GM19397 (cell line): ENCODE data around the gene TMEM164.

ENCODE experiments used
- ATAC-seq: cut with Tn5 transposase; IDR thresholded peaks from one replicate; pipeline ENCODE4 v1.9.1; 2021; ENCODE audit warnings: mild to moderate bottlenecking, moderate library complexity; ENCODE audit not compliant: unreplicated experiment

The TMEM164 gene

DNA sequence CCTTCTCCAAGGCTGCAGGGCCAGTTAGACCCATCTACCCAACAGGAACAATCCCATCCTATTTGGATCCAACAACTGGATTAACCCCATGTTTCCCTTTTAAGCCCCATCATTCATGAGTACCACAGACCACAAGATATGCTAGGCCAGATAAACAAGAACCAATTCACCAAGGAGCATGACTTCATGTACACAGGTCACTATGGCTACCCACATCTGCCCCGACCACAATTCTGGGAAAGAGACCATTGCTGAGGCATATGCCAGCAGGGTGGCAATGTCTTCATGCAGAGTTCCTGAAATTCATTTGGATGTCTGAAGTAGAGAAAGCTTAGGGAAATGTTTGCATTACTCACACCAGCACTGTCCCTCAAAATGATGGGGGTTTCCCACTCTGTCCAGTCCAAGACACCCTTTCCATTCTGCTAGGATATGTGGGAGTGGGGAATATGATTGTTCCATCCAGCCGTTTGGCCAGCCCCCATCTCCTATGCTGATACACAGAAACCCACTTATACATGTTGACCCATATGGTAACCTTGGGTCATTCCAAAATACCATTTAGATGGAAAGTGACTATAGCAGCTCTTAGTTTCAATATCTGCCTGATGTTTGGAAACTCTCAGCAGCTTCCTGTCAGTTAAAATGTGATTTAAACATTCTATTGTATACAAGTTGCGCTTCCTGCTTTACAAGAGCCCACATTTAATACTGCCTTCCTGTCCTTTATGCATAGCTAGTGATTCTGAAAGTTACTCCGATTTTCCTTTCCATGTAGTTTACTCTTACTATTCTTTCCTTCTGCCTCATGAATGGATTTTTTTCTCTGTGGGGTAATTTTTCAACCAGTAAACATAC is 186.0 kb downstream of the TMEM164 start:
- no peak for ATAC-seq

DNA sequence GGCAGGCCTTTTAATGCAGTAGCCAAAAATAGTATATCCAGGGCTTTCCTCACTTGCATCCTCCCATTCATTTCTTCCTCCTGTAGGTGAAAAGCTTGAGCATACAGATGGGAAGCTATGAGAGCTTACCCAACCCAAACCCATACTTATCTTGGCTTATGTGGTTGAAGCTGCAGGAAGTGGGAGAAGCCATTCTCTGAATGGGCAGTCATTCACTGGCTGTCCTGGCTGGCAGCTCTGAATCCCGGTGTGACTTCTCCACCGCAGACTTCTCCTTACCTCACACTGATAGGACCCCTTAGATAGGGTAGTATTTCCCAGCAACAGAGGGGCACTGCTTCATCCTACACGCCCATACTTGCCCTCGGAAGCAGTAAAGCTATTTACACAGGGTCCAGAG is 189.6 kb downstream of the TMEM164 start:
- no peak for ATAC-seq

DNA sequence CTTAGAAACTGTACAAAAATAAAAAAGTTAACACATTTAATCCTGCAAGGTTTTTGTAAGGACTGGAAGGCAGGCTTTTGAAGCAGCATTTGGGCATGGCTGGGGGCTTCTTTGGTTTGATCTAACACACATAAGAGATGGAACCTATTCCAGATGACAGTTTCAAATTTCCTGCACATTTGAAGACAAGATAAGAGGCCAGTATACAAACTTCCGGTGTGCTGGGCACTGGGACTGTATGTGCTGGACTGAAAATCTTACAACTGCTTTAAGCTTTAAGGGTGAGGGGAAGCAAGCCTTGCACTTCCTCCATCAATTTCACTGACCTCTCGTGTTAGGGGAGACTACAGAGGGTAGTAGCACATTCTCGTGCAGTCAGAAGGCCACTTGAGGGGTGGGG is 192.1 kb downstream of the TMEM164 start:
- ATAC-seq = no peak

DNA sequence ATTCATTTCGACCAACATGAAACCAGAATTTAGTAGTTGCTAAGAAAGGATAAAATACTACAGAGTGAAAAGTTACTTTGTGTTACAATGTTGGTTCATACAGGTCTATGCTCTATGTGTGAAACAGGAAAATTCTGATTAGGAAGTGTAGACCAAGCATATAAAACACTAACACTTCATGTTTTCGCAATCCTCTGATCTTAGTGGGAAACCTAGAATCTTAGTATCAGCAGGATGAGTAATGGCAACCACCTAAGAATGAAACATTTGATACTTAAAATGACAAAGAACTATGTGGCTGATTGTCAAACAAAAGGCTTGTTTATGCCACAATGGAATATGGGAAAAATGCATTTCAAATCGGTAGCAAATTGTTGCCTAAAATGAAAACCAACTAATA is 198.9 kb downstream of the TMEM164 start:
- no peak for ATAC-seq

DNA sequence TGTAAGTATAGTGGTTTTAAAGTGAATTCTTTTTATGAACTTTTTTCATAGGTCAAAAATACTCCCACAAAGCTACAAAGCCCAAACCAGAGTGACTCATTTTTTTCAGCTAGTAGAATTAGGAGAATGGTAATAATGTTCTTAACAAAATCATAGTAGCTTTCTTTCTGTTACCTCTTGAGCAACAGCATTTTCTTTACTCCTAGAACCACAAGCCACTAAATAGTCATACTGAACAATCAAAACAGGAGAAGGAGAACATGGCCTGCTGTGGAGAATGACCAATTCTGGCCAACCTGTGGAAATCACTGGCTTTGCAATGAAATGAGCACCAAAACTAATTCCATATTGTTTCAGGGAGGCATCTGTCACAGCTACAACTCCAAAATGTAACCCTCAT is 202.1 kb downstream of the TMEM164 start:
- no peak for ATAC-seq

DNA sequence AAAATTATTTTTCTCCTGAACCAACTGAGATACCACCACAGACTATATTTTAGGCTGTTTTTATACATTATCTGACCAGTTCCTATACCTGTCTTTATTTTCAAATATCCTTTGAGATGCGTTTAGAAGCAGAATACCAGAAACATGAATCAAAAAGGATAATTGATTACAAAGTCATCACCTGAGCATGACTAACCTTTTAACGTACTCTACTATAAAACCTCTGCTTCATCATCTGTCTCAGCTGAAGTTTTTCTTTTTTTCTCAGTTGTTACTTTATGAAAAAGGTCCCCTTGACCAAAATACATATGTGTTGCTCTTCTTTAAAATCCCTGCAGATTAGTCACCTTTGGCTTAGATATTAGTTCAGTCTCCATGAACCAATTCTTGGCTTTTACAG is 205.2 kb downstream of the TMEM164 start:
- ATAC-seq = no peak

DNA sequence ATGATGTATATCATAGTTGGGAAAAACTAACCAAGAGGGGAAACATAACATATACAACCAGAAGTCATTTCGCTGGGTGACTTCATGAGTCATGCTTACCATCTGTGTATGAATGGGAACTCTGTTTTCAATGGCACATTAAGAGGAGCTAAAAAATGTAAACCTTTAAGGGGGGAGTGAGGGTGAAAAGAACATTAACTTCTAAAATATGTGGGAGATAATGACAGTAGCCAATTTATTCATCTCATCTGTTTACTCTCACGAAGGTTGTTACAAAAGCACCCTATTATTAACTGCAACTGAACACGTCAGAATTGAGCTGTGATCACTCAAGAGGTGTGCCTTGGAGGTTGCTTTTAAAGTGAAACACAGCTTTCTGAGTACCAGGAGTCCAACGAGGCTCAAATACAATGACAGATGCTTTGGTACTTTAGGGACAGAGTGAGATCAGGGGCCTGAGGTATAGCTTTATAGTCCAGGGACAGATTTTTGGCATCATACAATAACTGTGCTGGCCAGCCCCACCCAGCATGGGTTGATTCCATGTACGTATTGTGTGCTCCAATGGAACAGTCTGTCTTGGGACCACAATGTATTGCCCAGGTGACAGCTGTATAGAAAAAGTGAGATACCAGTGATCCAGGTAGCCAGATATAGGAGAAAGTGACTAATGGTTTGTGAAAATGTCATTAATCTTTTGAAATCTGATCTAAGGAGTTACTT is 207.7 kb downstream of the TMEM164 start:
- ATAC-seq = no peak

DNA sequence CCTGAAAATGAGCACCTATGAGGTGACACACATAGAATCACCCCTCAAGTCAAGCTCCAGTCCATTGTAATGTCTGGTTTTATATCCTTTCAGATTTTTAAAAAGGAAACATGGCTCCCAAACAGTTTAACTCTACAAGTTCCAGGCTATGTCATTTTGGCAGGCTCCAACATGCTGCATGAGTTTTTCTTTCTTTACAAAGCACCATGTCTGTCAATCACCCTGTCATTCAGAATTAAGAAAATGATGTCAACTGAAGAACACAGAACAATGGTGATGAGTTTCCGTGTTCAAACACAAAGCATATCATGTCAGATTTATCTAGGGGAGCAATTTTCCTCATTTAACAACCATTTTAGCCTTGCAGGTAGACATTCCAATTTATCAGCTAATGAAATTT is 208.4 kb downstream of the TMEM164 start:
- no peak for ATAC-seq

DNA sequence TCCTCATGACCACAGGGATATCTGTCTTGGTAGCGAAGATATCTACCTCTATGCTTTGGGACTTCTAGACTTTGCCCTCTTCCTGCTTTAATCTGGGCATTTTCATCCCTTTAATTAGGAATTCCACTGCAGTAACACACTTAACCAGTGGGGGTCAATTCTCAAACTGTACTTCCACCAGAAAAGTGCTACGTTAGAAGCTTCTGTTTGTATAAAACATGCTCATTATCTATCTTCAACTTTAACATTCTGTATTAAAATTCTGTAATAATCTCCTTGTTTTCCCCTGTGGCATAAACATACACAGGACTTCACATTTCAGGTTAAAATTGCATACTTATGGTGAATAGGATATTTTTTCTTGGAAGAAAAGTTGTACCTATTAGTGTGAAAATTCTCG is 209.4 kb downstream of the TMEM164 start:
- no peak for ATAC-seq

DNA sequence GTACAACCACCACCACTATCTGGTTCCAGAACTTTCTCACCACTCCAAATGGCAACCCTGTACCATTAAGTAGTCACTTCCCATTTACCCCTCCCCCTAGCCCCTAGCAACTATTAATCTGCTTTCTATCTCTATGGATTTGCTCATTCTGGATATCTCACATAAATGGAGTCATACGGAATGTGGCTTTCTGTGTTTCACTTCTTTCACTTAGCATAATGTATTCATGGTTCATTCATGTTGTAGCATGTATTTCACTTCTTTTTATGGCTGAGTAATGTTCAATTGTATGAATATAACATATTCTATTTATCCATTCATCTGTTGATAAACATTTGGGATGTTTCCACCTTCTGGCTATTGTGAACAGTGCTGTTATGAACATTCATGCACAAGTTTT is 210.3 kb downstream of the TMEM164 start:
- no peak for ATAC-seq

DNA sequence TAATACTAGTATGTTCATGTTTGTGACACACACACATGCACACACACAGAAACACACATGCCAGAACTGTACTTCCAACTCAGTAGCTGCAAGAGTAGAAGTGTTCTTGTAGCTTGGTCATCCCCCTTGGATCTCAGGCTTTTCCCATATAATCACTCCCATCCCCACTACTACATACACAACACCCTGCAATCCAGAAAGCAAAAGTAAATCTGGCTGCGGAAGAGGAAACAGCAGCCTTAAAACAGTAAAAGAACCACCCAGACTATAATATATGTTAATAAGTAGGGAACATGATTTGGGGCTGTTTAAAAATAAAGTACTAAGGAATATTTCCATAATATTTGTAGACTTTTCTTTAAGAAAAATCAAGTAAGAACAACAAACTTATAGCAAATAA is 211.8 kb downstream of the TMEM164 start:
- no peak for ATAC-seq

DNA sequence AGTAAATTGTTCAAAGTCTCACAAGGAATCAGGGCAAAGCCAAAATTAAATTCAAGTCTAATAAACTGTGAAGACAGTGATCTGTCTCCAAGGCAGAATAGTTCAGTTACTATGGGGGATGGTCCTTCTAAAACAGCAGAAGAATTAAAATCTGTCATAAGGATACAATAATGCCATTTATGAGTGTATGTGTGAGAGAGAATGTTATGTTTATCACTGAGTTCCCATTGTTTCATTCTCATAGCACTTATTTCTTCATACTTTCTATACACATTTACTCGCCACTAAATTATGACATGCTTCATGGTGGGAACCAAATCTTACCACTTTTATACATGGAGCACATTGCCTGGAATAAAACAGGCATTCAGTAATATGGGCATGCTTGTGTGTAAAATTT is 212.5 kb downstream of the TMEM164 start:
- no peak for ATAC-seq

DNA sequence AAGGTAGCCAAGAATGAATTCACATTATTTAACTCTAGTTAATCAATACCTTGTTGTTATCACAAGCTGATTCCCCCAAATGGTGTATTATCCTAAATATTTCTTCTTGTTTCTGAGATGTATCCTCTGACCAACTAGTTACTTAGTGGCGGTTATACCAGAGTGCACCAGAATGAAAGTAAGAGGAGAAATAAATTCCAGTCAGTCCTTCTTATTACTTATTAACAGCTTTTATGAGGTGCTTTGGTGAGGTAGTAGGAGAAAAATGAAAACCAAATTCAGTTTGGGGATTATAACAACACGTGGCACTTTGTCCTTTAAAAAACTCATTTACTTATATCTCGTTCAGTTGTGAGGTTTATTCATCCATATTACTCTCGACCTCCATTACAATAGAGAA is 213.1 kb downstream of the TMEM164 start:
- ATAC-seq = no peak

DNA sequence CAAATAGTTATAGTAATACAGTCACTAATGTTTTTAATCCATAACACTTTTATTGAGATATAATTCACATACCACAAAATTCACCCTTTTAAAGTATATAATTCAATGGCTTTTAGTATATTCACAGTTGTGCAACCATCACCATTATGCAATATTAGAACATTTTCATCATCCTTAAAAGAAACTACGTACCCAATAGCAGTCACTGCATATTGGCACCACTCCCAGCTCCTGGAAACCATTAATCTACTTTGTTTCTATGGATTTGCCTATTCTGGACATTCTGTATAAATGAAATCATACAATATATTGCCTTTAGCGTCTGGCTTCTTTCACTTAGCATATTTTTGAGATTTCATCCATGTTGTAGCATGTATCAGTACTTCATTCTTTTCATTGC is 215.7 kb downstream of the TMEM164 start:
- ATAC-seq = no peak

DNA sequence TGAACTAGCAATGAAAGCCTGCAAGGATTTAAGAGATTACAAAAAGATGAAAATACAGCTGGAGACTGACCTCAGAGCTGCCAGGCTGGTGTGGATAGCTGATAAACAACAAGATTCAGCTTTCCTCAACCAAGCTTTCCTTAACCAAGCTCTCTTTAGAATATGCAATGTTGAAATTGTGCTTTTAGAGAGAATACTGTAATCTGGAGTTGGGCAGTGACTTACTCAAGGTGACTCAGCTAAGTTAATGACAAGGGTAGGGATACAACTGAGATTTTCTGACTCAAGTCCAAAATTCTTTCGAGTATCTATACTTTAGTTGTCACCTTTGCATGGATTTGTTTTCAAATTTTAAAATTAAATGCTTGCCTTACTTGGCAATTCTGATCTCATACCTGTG is 217.0 kb downstream of the TMEM164 start:
- ATAC-seq = no peak

DNA sequence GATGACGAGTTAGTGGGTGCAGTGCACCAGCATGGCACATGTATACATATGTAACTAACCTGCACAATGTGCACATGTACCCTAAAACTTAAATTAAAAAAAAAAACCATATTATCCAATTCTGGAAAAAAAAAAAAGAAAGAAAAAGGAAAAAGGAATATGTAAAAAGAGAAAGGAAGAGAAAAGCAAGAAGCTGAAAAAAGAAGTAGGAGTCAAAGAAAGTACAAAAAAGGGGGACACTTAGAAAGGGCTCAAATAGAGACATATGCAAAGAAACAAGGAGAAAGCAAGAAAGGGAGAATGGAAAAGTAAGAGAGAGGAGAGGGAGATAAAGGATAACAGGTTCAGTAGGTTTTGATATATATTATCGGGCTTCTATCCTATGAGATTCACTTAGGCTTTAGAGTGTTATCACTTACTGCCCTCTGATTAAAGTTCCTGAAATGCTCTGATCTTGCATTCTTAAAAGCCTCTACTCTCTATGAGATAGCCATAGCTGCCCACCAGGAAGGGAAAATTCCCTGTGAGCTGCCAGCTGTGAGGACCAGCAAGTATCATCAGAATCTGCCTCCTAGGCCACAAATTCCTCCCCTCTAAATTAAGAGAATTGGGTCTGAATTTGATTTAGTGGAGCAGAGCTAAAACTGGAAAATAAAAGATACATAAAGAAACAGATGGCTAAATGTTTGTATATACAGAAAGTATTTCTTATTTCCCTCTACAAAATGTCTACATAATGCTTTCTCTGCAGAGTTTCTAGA is 219.8 kb downstream of the TMEM164 start:
- no peak for ATAC-seq

DNA sequence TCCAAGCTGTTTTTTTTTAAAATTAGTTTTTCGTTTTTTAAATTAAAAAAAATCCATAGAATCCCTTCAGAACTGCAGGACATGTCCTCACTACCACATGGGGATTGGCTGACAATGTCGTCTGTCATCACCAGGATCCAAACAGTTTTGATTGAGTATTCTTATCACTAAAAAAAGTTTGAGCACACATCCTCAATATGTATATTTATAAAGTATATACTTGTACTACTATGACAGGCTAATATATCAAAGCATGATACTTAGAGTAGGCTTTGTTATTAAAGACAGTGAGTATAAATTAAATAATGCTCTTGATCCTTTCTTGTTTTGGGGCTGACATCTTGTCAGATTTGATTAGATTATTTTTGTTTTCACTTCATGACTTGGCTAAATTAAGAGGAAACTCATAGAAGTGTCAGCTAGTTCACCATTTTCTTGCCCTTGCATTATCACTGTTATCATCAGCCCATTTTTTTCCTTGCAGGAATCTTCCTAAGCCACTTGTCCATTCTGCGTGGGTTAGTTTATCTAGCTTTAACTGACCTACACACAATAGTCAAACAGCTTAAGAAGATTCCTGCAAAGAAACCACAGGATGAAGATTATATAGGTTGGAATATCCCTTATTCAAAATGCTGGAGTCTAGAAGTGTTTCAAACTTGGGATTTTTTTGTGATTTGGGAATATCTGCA is 222.2 kb downstream of the TMEM164 start:
- no peak for ATAC-seq

DNA sequence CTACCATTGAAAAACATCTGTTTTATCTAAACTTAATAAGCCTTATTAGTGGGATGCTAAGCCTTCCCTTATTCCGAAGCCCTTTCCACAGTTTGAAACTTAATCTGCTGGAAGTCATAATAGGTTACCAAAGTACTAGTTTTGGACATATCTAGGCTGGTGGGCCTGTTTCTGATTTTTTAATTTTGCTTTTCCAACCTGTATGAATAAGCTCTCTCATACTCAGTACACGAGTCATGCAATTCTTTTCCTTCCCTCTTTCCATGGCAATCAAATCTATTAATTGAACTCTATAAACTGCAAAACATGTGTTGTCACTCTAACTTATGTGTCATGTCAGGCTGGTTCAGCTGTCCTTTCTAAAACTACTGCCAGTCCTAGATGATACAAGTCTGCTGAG is 224.0 kb downstream of the TMEM164 start:
- ATAC-seq = no peak
